RWPE1 (cell line): ENCODE results near the gene UIMC1.

Experiments
- CTCF ChIA-PET: fragments of 350-600 bp; sonication (Branson Sonifier 250); formaldehyde crosslinking; extraction: SDS; loops from one replicate; lab custom pipeline; 2021; lab: Yijun Ruan, JAX
- POLR2A ChIA-PET: fragments of 400-600 bp; formaldehyde crosslinking; extraction: SDS; loops from one replicate; lab custom pipeline; 2020; ENCODE audit warnings: antibody characterized with exemption; ENCODE audit not compliant: low non-redundant PET; lab: Yijun Ruan, JAX
- DNase-seq: peaks from one replicate; pipeline ENCODE4 v3.0.0; 2012; ENCODE audit warnings: low spot score
- H3K27ac ChIP-seq: fragments of 450-650 bp; 2 replicates; pipeline ENCODE4 v1.5.1; 2017
- TF ChIP-seq, protein P1 (sequence below): fragments of 450-650 bp; conservative IDR thresholded peaks from 2 replicates; pipeline ENCODE4 v1.5.1; 2017; ENCODE audit warnings: low read depth, mild to moderate bottlenecking

The UIMC1 gene

GRCh38 chr5:176980818-176981217 is 25.8 kb downstream of the UIMC1 start:
- ChIA-PET CTCF (interaction anchor here (0.6 to 1.6 kb wide), 2 partner anchors 20 to 323 kb away, joined by 3 read pairs; no protein-coding TSS in a partner anchor), POLR2A (no interaction called here)
- TF ChIP-seq, protein P1, sequence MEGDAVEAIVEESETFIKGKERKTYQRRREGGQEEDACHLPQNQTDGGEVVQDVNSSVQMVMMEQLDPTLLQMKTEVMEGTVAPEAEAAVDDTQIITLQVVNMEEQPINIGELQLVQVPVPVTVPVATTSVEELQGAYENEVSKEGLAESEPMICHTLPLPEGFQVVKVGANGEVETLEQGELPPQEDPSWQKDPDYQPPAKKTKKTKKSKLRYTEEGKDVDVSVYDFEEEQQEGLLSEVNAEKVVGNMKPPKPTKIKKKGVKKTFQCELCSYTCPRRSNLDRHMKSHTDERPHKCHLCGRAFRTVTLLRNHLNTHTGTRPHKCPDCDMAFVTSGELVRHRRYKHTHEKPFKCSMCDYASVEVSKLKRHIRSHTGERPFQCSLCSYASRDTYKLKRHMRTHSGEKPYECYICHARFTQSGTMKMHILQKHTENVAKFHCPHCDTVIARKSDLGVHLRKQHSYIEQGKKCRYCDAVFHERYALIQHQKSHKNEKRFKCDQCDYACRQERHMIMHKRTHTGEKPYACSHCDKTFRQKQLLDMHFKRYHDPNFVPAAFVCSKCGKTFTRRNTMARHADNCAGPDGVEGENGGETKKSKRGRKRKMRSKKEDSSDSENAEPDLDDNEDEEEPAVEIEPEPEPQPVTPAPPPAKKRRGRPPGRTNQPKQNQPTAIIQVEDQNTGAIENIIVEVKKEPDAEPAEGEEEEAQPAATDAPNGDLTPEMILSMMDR: no peak
- no peak for DNase-seq
- H3K27ac ChIP-seq: no peak overlapping the region

GRCh38 chr5:176979669-176980068 is 26.9 kb downstream of the UIMC1 start:
- ChIA-PET CTCF (interaction anchor here (1.6 kb wide), 1 partner anchor 322 kb away, joined by 3 read pairs; no protein-coding TSS in a partner anchor), POLR2A (no interaction called here)
- DNase-seq: no peak
- H3K27ac ChIP-seq: no peak overlapping the region
- TF ChIP-seq, protein P1: no peak

DNA sequence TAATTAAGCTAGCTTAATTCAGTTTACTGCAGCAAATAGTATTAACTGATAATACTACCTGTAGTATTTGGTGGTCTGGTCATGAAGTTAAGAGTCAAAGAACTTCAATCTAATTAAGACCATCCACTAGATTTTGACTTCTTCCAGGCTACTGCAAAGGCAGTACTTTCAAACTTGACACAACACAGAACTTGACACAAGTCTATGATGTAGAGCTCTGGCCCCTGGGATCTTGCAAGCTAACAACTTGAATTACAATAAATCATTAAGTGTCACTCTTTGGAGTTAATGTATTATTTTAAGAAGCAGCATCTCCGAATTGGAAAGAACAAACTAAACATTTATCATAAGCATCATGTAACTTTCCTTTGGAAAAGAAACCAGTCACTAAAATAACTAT is 40.9 kb downstream of the UIMC1 start:
- ChIA-PET CTCF (interaction anchor here (0.7 kb wide), 3 partner anchors 24 to 1421 kb away, joined by 3 to 7 read pairs (median 5); no protein-coding TSS in a partner anchor), POLR2A (no interaction called here)
- TF ChIP-seq, protein P1: no peak
- no peak for DNase-seq
- H3K27ac ChIP-seq: no peak overlapping the region

- peak; percentile 40 for DNase-seq
- POLR2A ChIA-PET: interaction anchor here (0.7 kb wide), 1 partner anchor 139 kb away, joined by 6 read pairs; no protein-coding TSS in a partner anchor
- TF ChIP-seq, protein P1: peak; percentile 58
- no peak overlapping the region for H3K27ac ChIP-seq
- CTCF ChIA-PET: interaction anchor here (0.6 to 2.1 kb wide), 4 partner anchors 9 to 301 kb away, joined by 3 to 14 read pairs (median 4); no protein-coding TSS in a partner anchor
Measured at GRCh38 chr5:176959051-176959450, 47.5 kb downstream of the UIMC1 start.

DNA sequence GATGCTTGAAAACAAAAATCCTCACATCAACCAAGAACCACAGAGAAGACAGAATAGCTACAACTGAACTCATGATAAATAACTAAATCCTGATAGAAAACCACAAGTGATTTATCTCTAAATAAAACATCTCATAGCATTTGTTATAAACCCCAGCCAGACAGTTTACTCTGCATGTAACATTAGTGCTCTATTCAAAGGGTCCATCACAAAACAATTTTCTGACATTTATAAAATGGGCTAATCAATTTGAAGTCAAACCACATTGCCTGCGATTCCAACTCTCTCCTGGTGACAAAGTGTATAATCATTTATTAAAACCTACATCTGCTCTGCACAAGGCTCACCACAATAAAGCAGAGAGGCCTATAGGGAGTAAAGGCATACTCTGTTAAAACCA is 49.8 kb downstream of the UIMC1 start:
- ChIA-PET CTCF (interaction anchor here (0.6 to 0.9 kb wide), 3 partner anchors 61 to 299 kb away, joined by 3 read pairs; no protein-coding TSS in a partner anchor), POLR2A (no interaction called here)
- DNase-seq: no peak
- TF ChIP-seq, protein P1: no peak
- H3K27ac ChIP-seq: no peak overlapping the region

DNA sequence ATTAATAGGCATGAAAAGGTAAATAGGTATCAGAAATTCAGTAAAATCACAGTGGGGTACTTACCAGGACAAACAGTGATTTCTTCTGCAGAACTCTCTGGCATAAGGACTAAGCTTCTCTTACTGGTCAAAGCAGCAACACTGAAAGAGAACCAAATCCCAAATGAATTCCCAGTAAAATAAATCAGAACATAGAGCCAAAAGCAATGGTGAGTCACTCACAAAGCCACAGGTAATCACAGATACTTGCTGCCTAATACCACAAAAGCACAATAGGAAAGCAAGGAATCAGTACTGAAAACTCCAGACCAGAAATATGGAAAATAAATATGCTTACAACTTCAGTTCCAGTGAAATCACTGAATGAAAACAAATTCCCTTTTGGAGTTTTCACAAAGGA is 50.7 kb downstream of the UIMC1 start:
- TF ChIP-seq, protein P1: no peak
- peak; percentile 48 for DNase-seq
- POLR2A ChIA-PET: no interaction called here
- H3K27ac ChIP-seq: no peak overlapping the region
- CTCF ChIA-PET: no interaction called here
